HepG2 (cell line): Measurements from ENCODE around the gene RNF175. TPM values are rescaled to one million over a fixed set of nuclear protein-coding genes. Genes with fewer than 3 reads are reported as not detected.

Experiments used
- PPARG ChIP-seq: conservative IDR thresholded peaks from 2 replicates; pipeline ENCODE4 v1.6.1; 2016; ENCODE audit warnings: missing biosample characterization, missing genetic modification reagents
- SP4 ChIP-seq: sonication (generic); formaldehyde crosslinking; IDR thresholded peaks from 2 replicates; pipeline ENCODE4 v1.8.1; 2023; ENCODE audit warnings: mild to moderate bottlenecking, missing genetic modification reagents
- TARDBP ChIP-seq: sonication (generic); formaldehyde crosslinking; IDR thresholded peaks from 2 replicates; pipeline ENCODE4 v1.8.0; 2022; ENCODE audit warnings: mild to moderate bottlenecking, missing genetic modification reagents
- TOPORS ChIP-seq: sonication (generic); formaldehyde crosslinking; IDR thresholded peaks from 2 replicates; pipeline ENCODE4 v1.8.0; 2023; ENCODE audit warnings: mild to moderate bottlenecking, missing genetic modification reagents
- WIZ ChIP-seq: sonication (generic); formaldehyde crosslinking; IDR thresholded peaks from 2 replicates; pipeline ENCODE4 v1.5.1; 2020; ENCODE audit warnings: mild to moderate bottlenecking, missing genetic modification reagents
- ZFP37 ChIP-seq: sonication (generic); formaldehyde crosslinking; IDR thresholded peaks from 2 replicates; pipeline ENCODE4 v1.4.0; 2020; ENCODE audit warnings: missing genetic modification reagents, borderline replicate concordance
- ZNF18 ChIP-seq: sonication (generic); formaldehyde crosslinking; IDR thresholded peaks from 2 replicates; pipeline ENCODE4 v1.8.0; 2022; ENCODE audit warnings: mild to moderate bottlenecking, missing genetic modification reagents; ENCODE audit not compliant: insufficient replicate concordance
- ZNF501 ChIP-seq: sonication (generic); formaldehyde crosslinking; IDR thresholded peaks from 2 replicates; pipeline ENCODE4 v1.5.1; 2020; ENCODE audit warnings: mild to moderate bottlenecking, moderate library complexity, missing genetic modification reagents
- ZNF761 ChIP-seq: sonication (generic); formaldehyde crosslinking; conservative IDR thresholded peaks from 2 replicates; pipeline ENCODE4 v1.4.0; 2020; ENCODE audit warnings: mild to moderate bottlenecking, missing genetic modification reagents
- polyA plus RNA-seq, 8 experiments: library from polyadenylated mRNA; depleted of rRNA in 3 of 8; stranded (reverse) in 7 of 8; unstranded in 1 of 8; fragments of >200 nt; fragmentation: Illumina TruSeq in 4 of 8; extraction: Trizol in 4 of 8; gene quantifications; 2 replicates each; pipeline versions ENCODE4 v1.2.1 to v1.2.3, GENCODE V29; 2011 to 2016; ENCODE audit warnings: low read depth in 4 of 8, missing spikeins in 1 of 8, mixed read lengths in 1 of 8; ENCODE audit not compliant: insufficient read depth in 1 of 8
- total RNA-seq, 5 experiments: library from RNA; depleted of rRNA; stranded (reverse); fragments of >200 nt; fragmentation: Illumina TruSeq; extraction: Trizol; gene quantifications; 2 replicates each; pipeline ENCODE4 v1.2.3, GENCODE V29; 2016; ENCODE audit warnings: low read depth in 1 of 5
- TF ChIP-seq, protein P1 (sequence below): fragments of 450-650 bp; IDR thresholded peaks from 2 replicates; pipeline ENCODE4 v1.6.1; 2017; ENCODE audit warnings: mild to moderate bottlenecking
- TF ChIP-seq, protein P2 (sequence below): sonication (generic); formaldehyde crosslinking; IDR thresholded peaks from 2 replicates; pipeline ENCODE4 v1.5.1; 2020; ENCODE audit warnings: mild to moderate bottlenecking, missing genetic modification reagents
- TF ChIP-seq, protein P3 (sequence below): sonication (generic); formaldehyde crosslinking; IDR thresholded peaks from 2 replicates; pipeline ENCODE4 v1.9.0; 2022; ENCODE audit warnings: low read depth, missing genetic modification reagents

Gene RNF175
- total and polyA plus RNA-seq, 2 of the 13 experiments (the other 11 are each of a cell fraction or from before 2014, with no cell fraction given) = not detected

DNA sequence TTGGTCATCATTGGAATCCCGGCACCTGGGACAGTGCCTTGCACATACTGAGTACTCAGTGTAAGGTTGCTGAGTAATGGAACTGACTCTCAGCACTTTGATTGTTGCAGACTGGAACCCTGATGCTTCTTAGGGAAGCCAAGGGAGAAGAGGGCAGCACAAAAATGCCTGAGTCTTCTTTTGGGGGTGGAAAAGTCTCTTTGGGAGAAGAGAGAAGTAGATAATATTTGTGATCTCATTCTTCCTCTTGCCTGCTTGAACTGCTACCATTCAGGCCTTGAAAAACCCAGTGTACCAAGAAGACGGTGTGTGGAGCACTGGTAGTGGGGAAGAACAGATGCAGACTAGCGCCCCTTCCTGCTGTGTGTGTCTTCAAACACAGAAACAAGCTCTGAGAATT is 16.8 kb upstream of the RNF175 start (continued):
- TF ChIP-seq, protein P1, sequence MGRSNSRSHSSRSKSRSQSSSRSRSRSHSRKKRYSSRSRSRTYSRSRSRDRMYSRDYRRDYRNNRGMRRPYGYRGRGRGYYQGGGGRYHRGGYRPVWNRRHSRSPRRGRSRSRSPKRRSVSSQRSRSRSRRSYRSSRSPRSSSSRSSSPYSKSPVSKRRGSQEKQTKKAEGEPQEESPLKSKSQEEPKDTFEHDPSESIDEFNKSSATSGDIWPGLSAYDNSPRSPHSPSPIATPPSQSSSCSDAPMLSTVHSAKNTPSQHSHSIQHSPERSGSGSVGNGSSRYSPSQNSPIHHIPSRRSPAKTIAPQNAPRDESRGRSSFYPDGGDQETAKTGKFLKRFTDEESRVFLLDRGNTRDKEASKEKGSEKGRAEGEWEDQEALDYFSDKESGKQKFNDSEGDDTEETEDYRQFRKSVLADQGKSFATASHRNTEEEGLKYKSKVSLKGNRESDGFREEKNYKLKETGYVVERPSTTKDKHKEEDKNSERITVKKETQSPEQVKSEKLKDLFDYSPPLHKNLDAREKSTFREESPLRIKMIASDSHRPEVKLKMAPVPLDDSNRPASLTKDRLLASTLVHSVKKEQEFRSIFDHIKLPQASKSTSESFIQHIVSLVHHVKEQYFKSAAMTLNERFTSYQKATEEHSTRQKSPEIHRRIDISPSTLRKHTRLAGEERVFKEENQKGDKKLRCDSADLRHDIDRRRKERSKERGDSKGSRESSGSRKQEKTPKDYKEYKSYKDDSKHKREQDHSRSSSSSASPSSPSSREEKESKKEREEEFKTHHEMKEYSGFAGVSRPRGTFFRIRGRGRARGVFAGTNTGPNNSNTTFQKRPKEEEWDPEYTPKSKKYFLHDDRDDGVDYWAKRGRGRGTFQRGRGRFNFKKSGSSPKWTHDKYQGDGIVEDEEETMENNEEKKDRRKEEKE = no peak
- TF ChIP-seq ZFP37 (CRISPR knock-in tag) = no peak
- no peak for TF ChIP-seq PPARG
- no peak for TF ChIP-seq TARDBP (CRISPR knock-in tag)
- no peak for TF ChIP-seq TOPORS
- TF ChIP-seq ZNF761 (CRISPR knock-in tag) = no peak
- TF ChIP-seq, protein P2, sequence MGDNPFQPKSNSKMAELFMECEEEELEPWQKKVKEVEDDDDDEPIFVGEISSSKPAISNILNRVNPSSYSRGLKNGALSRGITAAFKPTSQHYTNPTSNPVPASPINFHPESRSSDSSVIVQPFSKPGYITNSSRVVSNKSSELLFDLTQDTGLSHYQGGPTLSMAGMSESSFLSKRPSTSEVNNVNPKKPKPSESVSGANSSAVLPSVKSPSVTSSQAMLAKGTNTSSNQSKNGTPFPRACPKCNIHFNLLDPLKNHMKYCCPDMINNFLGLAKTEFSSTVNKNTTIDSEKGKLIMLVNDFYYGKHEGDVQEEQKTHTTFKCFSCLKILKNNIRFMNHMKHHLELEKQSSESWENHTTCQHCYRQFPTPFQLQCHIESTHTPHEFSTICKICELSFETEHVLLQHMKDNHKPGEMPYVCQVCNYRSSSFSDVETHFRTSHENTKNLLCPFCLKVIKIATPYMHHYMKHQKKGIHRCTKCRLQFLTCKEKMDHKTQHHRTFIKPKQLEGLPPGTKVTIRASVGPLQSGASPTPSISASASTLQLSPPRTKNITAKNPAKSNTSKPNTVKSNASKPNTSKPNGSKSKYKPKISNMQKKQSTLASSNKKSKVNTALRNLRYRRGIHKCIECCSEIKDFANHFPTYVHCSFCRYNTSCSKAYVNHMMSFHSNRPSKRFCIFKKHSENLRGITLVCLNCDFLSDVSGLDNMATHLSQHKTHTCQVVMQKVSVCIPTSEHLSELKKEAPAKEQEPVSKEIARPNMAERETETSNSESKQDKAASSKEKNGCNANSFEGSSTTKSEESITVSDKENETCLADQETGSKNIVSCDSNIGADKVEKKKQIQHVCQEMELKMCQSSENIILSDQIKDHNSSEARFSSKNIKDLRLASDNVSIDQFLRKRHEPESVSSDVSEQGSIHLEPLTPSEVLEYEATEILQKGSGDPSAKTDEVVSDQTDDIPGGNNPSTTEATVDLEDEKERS (CRISPR knock-in tag) = no peak
- TF ChIP-seq, protein P3, sequence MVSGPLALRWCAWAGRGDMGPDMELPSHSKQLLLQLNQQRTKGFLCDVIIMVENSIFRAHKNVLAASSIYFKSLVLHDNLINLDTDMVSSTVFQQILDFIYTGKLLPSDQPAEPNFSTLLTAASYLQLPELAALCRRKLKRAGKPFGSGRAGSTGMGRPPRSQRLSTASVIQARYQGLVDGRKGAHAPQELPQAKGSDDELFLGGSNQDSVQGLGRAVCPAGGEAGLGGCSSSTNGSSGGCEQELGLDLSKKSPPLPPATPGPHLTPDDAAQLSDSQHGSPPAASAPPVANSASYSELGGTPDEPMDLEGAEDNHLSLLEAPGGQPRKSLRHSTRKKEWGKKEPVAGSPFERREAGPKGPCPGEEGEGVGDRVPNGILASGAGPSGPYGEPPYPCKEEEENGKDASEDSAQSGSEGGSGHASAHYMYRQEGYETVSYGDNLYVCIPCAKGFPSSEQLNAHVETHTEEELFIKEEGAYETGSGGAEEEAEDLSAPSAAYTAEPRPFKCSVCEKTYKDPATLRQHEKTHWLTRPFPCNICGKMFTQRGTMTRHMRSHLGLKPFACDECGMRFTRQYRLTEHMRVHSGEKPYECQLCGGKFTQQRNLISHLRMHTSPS (CRISPR knock-in tag) = no peak
- TF ChIP-seq ZNF501 (CRISPR knock-in tag) = no peak
- no peak for TF ChIP-seq SP4 (CRISPR knock-in tag)
- no peak for TF ChIP-seq ZNF18
- TF ChIP-seq WIZ (CRISPR knock-in tag) = no peak
